NCI-H1436 (cell line): ENCODE results near the gene GABARAPL2.

Experiments used
- DNase-seq: peaks from one replicate; lab custom pipeline; 2025; lab: John Stamatoyannopoulos, UW

Gene GABARAPL2

GRCh38 chr16:75555213-75555706, 10.9 kb upstream of the GABARAPL2 start:
- DNase-seq: peak; percentile 13

GRCh38 chr16:75555707-75556430, 10.3 kb upstream of the GABARAPL2 start, which contains the start of gene TMEM231:
Gene TMEM231 (minus strand): TSS chr16:75556252. CDS start chr16:75556209, 43 bp downstream.
- DNase-seq: peak; percentile 94

GRCh38 chr16:75556431-75556950, 9.7 kb upstream of the GABARAPL2 start:
- no peak for DNase-seq

- no peak for DNase-seq
Measured at GRCh38 chr16:75558846-75559401, 7.3 kb upstream of the GABARAPL2 start.

GRCh38 chr16:75559564-75560372, 6.4 kb upstream of the GABARAPL2 start:
- DNase-seq: no peak

GRCh38 chr16:75565640-75566039, 539 bp upstream of the GABARAPL2 start:
- DNase-seq: no peak

- DNase-seq: no peak
Measured at GRCh38 chr16:75566758-75567255, 628 bp downstream of the GABARAPL2 start.

- no peak for DNase-seq
Measured at GRCh38 chr16:75567911-75568310, 1.7 kb downstream of the GABARAPL2 start.

- no peak for DNase-seq
Measured at GRCh38 chr16:75570396-75571065, 4.4 kb downstream of the GABARAPL2 start.

GRCh38 chr16:75572864-75573542, 6.8 kb downstream of the GABARAPL2 start:
- DNase-seq: no peak

GRCh38 chr16:75573955-75574354, 7.8 kb downstream of the GABARAPL2 start:
- DNase-seq: no peak

- no peak for DNase-seq
Measured at GRCh38 chr16:75575958-75576357, 9.8 kb downstream of the GABARAPL2 start.

GRCh38 chr16:75576384-75576811, 10.2 kb downstream of the GABARAPL2 start:
- DNase-seq: no peak

- DNase-seq: no peak
Measured at GRCh38 chr16:75578212-75578611, 12.0 kb downstream of the GABARAPL2 start.

- no peak for DNase-seq
Measured at GRCh38 chr16:75578725-75579124, 12.5 kb downstream of the GABARAPL2 start.

GRCh38 chr16:75579281-75579834, 13.2 kb downstream of the GABARAPL2 start:
- DNase-seq: no peak

GRCh38 chr16:75584108-75584507, 17.9 kb downstream of the GABARAPL2 start:
- DNase-seq: no peak

- DNase-seq: no peak
Measured at GRCh38 chr16:75588716-75589115, 22.5 kb downstream of the GABARAPL2 start.

- DNase-seq: no peak
Measured at GRCh38 chr16:75589306-75589705, 23.1 kb downstream of the GABARAPL2 start.

- DNase-seq: no peak
Measured at GRCh38 chr16:75590920-75591843, 25.0 kb downstream of the GABARAPL2 start.
